GM12878 (cell line): ENCODE measurements around the gene TRAPPC12. TPM values are rescaled to one million over a fixed set of nuclear protein-coding genes. Genes with fewer than 3 reads are reported as not detected.

Experiments used
- ATAC-seq: fragments of 200-7000 bp; cut with Tn5 transposase; 3 replicates; pipeline ENCODE4 v1.9.1; 2020; ENCODE audit warnings: mild to moderate bottlenecking, moderate library complexity
- BruUV-seq: library from RNA; stranded (reverse); fragments of 400-500 nt; replicated peaks from 2 replicates; lab custom pipeline; 2021; lab: Mats Ljungman, UMichigan
- CTCF ChIA-PET: fragments of 300-600 bp; sonication (Branson Sonifier 250); formaldehyde crosslinking; extraction: SDS; loops from one replicate; lab custom pipeline; 2021; ENCODE audit warnings: inconsistent platforms; lab: Yijun Ruan, JAX
- POLR2A ChIA-PET: fragments of 350-600 bp; formaldehyde crosslinking; extraction: SDS; loops from one replicate; lab custom pipeline; 2021; ENCODE audit warnings: inconsistent platforms; lab: Charles Lee
- RAD21 ChIA-PET: fragments of 300-600 bp; sonication (Branson Sonifier 250); formaldehyde crosslinking; loops from one replicate; lab custom pipeline; 2023; ENCODE audit warnings: antibody characterized with exemption; ENCODE audit not compliant: unreplicated experiment; lab: Charles Lee
- SMC1A ChIA-PET: fragments of 300-600 bp; sonication (Branson Sonifier 250); formaldehyde crosslinking; loops from one replicate; lab custom pipeline; 2023; ENCODE audit not compliant: unreplicated experiment, uncharacterized antibody; lab: Charles Lee
- DNase-seq: peaks from one replicate; pipeline ENCODE4 v3.0.0-alpha.2; 2011; ENCODE audit warnings: low read depth, low spot score
- FAIRE-seq: peaks from 3 replicates; lab custom pipeline; 2011; peaks lifted over from hg19 to GRCh38; lab: Jason Lieb, UNC
- H2AFZ ChIP-seq: 2 replicates; pipeline ENCODE4 v1.6.0; 2011; ENCODE audit warnings: low read depth, low read length, control low read depth; ENCODE audit not compliant: control insufficient read depth
- H3K27ac ChIP-seq: 2 replicates; pipeline ENCODE4 v1.5.1; 2011; ENCODE audit warnings: control low read depth; ENCODE audit not compliant: control insufficient read depth, insufficient read depth
- H3K27me3 ChIP-seq, 2 experiments: replicated peaks in 1 of 2; 2 replicates each; pipeline versions ENCODE4 v1.6.0 to v1.6.1; 2011; ENCODE audit warnings: low read length in 1 of 2; ENCODE audit not compliant: control insufficient read depth in 2 of 2, insufficient read depth in 2 of 2
- H3K36me3 ChIP-seq, 2 experiments: 2 replicates each; pipeline ENCODE4 v1.5.1; 2011; ENCODE audit warnings: low read length in 1 of 2; ENCODE audit not compliant: control insufficient read depth in 2 of 2, insufficient read depth in 2 of 2
- H3K4me1 ChIP-seq: 2 replicates; pipeline ENCODE4 v1.6.1; 2011; ENCODE audit warnings: mild to moderate bottlenecking, low read length, moderate library complexity, mixed read lengths; ENCODE audit not compliant: control insufficient read depth, insufficient read depth
- H3K4me2 ChIP-seq: 2 replicates; pipeline ENCODE4 v1.6.0; 2011; ENCODE audit warnings: control low read depth; ENCODE audit not compliant: control insufficient read depth, insufficient read depth
- H3K4me3 ChIP-seq: fragments of 200-600 bp; sonication (generic); 2 replicates; pipeline ENCODE4 v1.5.1; 2016
- H3K79me2 ChIP-seq: 2 replicates; pipeline ENCODE4 v1.6.0; 2011; ENCODE audit warnings: low read length; ENCODE audit not compliant: control insufficient read depth, insufficient read depth
- H3K9ac ChIP-seq: 2 replicates; pipeline ENCODE4 v1.8.0; 2011; ENCODE audit warnings: low read length, control low read depth, mixed read lengths; ENCODE audit not compliant: control insufficient read depth, insufficient read depth
- H3K9me3 ChIP-seq: replicated peaks from 3 replicates; pipeline ENCODE4 v1.5.1; 2011; ENCODE audit warnings: mild to moderate bottlenecking, low read length; ENCODE audit not compliant: control insufficient read depth, insufficient read depth
- H4K20me1 ChIP-seq: 2 replicates; pipeline ENCODE4 v1.6.0; 2011; ENCODE audit not compliant: control insufficient read depth, insufficient read depth
- ATF7 ChIP-seq: fragments of 450-650 bp; IDR thresholded peaks from 2 replicates; pipeline ENCODE4 v1.6.1; 2016; ENCODE audit warnings: low read depth, mild to moderate bottlenecking
- CHD1 ChIP-seq: IDR thresholded peaks from 2 replicates; pipeline ENCODE4 v1.6.1; 2012; ENCODE audit warnings: low read depth, low read length, improper control_type of control experiment
- CREB1 ChIP-seq: IDR thresholded peaks from 2 replicates; pipeline ENCODE4 v1.6.1; 2012; ENCODE audit warnings: low read depth, mild to moderate bottlenecking, inconsistent platforms
- KDM1A ChIP-seq: fragments of 200-600 bp; sonication (generic); IDR thresholded peaks from 2 replicates; pipeline ENCODE4 v1.6.1; 2016; ENCODE audit warnings: borderline replicate concordance
- NR2C1 ChIP-seq: fragments of 450-650 bp; IDR thresholded peaks from 2 replicates; pipeline ENCODE4 v1.6.1; 2017; ENCODE audit warnings: antibody characterized with exemption, mild to moderate bottlenecking, moderate library complexity
- PAX5 ChIP-seq: IDR thresholded peaks from 2 replicates; pipeline ENCODE4 v1.6.1; 2011; ENCODE audit warnings: low read depth, low read length, borderline replicate concordance
- RELA ChIP-seq: fragments of 450-650 bp; IDR thresholded peaks from 2 replicates; pipeline ENCODE4 v1.8.0; 2014; ENCODE audit warnings: borderline replicate concordance; ENCODE audit not compliant: partially characterized antibody
- SMAD5 ChIP-seq: IDR thresholded peaks from 2 replicates; pipeline ENCODE4 v1.6.1; 2016; ENCODE audit warnings: antibody characterized with exemption, low read depth
- YY1 ChIP-seq: IDR thresholded peaks from 2 replicates; pipeline ENCODE4 v1.6.1; 2011; ENCODE audit warnings: low read depth, mild to moderate bottlenecking, low read length
- ZNF217 ChIP-seq: fragments of 450-650 bp; IDR thresholded peaks from 2 replicates; pipeline ENCODE4 v1.6.1; 2017; ENCODE audit warnings: antibody characterized with exemption, mild to moderate bottlenecking
- WGBS: methylation state at CpG from one replicate; pipeline ENCODE4 v1.1.6; 2016; ENCODE audit warnings: low lambda C conversion rate; ENCODE audit not compliant: insufficient replicate concordance, insufficient coverage; ENCODE audit errors: missing lambda C conversion rate; 5-methylcytosine and 5-hydroxymethylcytosine counted together
- in situ Hi-C: fragments of 300-500 bp; cut with MboI; formaldehyde crosslinking; loops from 9 replicates; pipeline ENCODE4 v1.14.3; 2018; ENCODE audit warnings: mixed read lengths
- intact Hi-C: fragments of 100-400 bp; cut with micrococcal nuclease; formaldehyde crosslinking; loops from one replicate; pipeline ENCODE4 v1.14.2; 2022; ENCODE audit not compliant: unreplicated experiment
- polyA plus RNA-seq, 11 experiments: library from polyadenylated mRNA; depleted of rRNA in 4 of 11; unstranded in 6 of 11; stranded (reverse) in 5 of 11; fragments of >200 nt; fragmentation: Nextera tagmentation in 4 of 11; fragmentation: Illumina TruSeq in 1 of 11; extraction: Ambion mirVana in 4 of 11; extraction: Trizol in 1 of 11; gene quantifications; 1 replicate in 1 of 11; 2 replicates in 10 of 11; pipeline versions ENCODE4 v1.2.1 to v1.2.3, GENCODE V29; 2011 to 2016; ENCODE audit warnings: inconsistent platforms in 2 of 11, missing spikeins in 2 of 11, low read depth in 1 of 11
- total RNA-seq, 4 experiments: library from RNA; depleted of rRNA in 3 of 4; stranded (reverse); fragments of >200 nt in 3 of 4; fragmentation: Illumina TruSeq in 1 of 4; extraction: Trizol in 1 of 4; gene quantifications; 2 replicates each; pipeline versions ENCODE4 v1.2.1 to v1.2.3, GENCODE V29; 2013 to 2021
- TF ChIP-seq, protein P1 (sequence below): fragments of 450-650 bp; formaldehyde crosslinking; IDR thresholded peaks from 2 replicates; pipeline ENCODE4 v1.4.0; 2022; ENCODE audit warnings: mild to moderate bottlenecking, moderate library complexity
- TF ChIP-seq, protein P2 (sequence below): fragments of 450-650 bp; IDR thresholded peaks from 2 replicates; pipeline ENCODE4 v1.6.1; 2014; ENCODE audit warnings: mild to moderate bottlenecking

The TRAPPC12 gene
- total and polyA plus RNA-seq, 10 of the 15 experiments (the other 5 are each of a cell fraction or from before 2014, with no cell fraction given) = 8.6 to 77.1 (median 37.4) TPM

DNA sequence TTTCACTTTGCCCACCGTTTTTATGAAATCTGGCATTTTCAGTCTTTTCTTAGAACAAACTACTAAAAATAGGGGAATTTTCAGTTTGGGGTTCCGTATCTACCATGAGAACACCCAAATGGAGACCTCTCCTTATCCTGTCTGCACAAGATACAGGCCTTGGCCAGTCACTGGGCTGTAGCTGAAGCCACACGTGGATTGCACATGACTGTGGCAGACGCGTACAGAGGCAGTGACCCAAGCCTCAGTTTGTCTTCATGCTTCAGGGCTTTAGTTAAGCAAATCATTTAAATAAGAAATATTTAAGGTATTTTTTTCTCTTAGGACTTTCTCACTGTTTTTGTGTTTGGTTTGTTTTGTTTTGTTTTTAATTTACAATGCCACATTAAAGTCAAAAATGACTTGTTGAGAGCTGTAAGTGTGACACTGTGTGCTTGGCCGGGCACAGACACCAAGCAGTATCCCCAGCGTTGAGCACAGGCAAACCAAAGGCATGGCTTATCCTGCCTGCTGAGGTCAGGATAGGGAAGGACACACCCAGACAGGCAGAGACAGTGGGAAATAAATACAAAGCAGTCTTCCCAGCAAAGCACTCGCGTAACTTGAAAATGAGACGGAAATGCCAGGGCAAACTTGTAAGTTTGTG lies 53.3 kb downstream of the TRAPPC12 start:
- Histone ChIP-seq H3K27me3 (no peaks in the 10 kb centered on the region), H3K79me2 (no peaks in the 10 kb centered on the region), H3K36me3 (peaks cover 0 to 2% of the 10 kb centered on the region in 2 experiments; a peak in 2 of 4 replicates), H4K20me1 (peaks cover 4% of the 10 kb centered on the region; the same call in 1 of the 2 replicates), H3K4me3 (no peak overlapping the region), H3K4me1 (no peaks in the 10 kb centered on the region), H2AFZ (no peak overlapping the region), H3K27ac (no peak overlapping the region), H3K9me3 (no peaks in the 10 kb centered on the region), H3K9ac (no peak overlapping the region), H3K4me2 (no peak overlapping the region)
- in situ Hi-C loops (no loop called here), intact Hi-C loops (no loop called here)
- CTCF ChIA-PET = interaction anchor here (1.0 to 2.7 kb wide), 4 partner anchors 9 to 219 kb away, joined by 3 to 16 read pairs (median 7); no protein-coding TSS in a partner anchor
- POLR2A ChIA-PET = no interaction called here
- ATAC-seq = no peak
- TF ChIP-seq KDM1A (no peak), SMAD5 (no peak), ZNF217 (no peak), ATF7 (no peak), NR2C1 (no peak)
- BruUV-seq = no TSS peak
- FAIRE-seq = no peak
- SMC1A ChIA-PET = interaction anchor here (2.8 kb wide), 1 partner anchor 9 kb away, joined by 18 read pairs; no protein-coding TSS in a partner anchor
- 75% methylated on average over 10 of the region's 10 CpGs for WGBS
- DNase-seq = no peak
- RAD21 ChIA-PET = no interaction called here

DNA sequence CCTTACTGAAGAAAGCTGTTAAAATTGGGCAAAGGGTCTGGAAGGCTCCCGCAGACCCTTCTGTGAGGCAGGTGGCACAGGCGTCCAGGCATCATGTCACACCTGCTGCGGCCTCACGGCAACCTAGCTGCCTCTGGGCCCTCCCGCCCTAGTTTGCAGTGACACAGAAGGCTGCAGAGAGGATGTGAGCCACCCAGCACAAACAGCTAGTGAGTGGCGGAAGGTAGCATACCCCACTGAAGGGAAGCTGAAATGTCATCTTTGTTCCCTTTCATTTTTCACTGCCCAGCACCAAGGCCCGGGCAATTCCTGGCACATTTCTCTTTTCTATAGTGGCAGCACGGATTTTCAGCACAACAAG lies 53.8 kb downstream of the TRAPPC12 start:
- intact Hi-C loops (no loop called here), in situ Hi-C loops (no loop called here)
- SMC1A ChIA-PET = interaction anchor here (2.8 kb wide), 1 partner anchor 9 kb away, joined by 18 read pairs; no protein-coding TSS in a partner anchor
- H3K9ac ChIP-seq = no peak overlapping the region
- no peaks in the 10 kb centered on the region for H3K4me1 ChIP-seq
- H3K27me3 ChIP-seq = no peaks in the 10 kb centered on the region
- H3K4me3 ChIP-seq = no peak overlapping the region
- H3K79me2 ChIP-seq = no peaks in the 10 kb centered on the region
- H3K4me2 ChIP-seq = no peak overlapping the region
- no peak overlapping the region for H3K27ac ChIP-seq
- H3K36me3 ChIP-seq = peaks cover 0 to 2% of the 10 kb centered on the region in 2 experiments; a peak in 2 of 4 replicates
- POLR2A ChIA-PET = interaction anchor here (0.7 kb wide), 1 partner anchor 38 kb away, joined by 3 read pairs; no protein-coding TSS in a partner anchor
- BruUV-seq = no TSS peak
- RAD21 ChIA-PET = no interaction called here
- 76% methylated on average over 8 of the region's 8 CpGs for WGBS
- no peak for DNase-seq
- no peak overlapping the region for H2AFZ ChIP-seq
- FAIRE-seq = no peak
- CTCF ChIA-PET = interaction anchor here (1.0 to 2.7 kb wide), 4 partner anchors 10 to 218 kb away, joined by 3 to 16 read pairs (median 7); no protein-coding TSS in a partner anchor
- peaks cover 4% of the 10 kb centered on the region; the same call in 1 of the 2 replicates for H4K20me1 ChIP-seq
- no peaks in the 10 kb centered on the region for H3K9me3 ChIP-seq
- ATAC-seq = no peak
- no peak for TF ChIP-seq PAX5
- no peak for TF ChIP-seq CREB1
- TF ChIP-seq, protein P1, sequence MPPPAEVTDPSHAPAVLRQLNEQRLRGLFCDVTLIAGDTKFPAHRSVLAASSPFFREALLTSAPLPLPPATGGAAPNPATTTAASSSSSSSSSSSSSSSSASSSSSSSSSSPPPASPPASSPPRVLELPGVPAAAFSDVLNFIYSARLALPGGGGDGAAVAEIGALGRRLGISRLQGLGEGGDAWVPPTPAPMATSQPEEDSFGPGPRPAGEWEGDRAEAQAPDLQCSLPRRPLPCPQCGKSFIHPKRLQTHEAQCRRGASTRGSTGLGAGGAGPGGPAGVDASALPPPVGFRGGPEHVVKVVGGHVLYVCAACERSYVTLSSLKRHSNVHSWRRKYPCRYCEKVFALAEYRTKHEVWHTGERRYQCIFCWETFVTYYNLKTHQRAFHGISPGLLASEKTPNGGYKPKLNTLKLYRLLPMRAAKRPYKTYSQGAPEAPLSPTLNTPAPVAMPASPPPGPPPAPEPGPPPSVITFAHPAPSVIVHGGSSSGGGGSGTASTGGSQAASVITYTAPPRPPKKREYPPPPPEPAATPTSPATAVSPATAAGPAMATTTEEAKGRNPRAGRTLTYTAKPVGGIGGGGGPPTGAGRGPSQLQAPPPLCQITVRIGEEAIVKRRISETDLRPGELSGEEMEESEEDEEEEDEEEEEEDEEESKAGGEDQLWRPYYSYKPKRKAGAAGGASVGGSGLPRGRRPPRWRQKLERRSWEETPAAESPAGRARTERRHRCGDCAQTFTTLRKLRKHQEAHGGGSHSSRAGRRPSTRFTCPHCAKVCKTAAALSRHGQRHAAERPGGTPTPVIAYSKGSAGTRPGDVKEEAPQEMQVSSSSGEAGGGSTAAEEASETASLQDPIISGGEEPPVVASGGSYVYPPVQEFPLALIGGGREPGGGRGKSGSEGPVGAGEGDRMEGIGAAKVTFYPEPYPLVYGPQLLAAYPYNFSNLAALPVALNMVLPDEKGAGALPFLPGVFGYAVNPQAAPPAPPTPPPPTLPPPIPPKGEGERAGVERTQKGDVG (CRISPR knock-in tag) = no peak
- TF ChIP-seq YY1 = no peak
- TF ChIP-seq RELA = no peak
- TF ChIP-seq CHD1 = no peak
- TF ChIP-seq, protein P2, sequence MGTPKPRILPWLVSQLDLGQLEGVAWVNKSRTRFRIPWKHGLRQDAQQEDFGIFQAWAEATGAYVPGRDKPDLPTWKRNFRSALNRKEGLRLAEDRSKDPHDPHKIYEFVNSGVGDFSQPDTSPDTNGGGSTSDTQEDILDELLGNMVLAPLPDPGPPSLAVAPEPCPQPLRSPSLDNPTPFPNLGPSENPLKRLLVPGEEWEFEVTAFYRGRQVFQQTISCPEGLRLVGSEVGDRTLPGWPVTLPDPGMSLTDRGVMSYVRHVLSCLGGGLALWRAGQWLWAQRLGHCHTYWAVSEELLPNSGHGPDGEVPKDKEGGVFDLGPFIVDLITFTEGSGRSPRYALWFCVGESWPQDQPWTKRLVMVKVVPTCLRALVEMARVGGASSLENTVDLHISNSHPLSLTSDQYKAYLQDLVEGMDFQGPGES = no peak
